HepG2 (cell line): ENCODE data around the gene RNH1. TPM values are rescaled to one million over a fixed set of nuclear protein-coding genes. Genes with fewer than 3 reads are reported as not detected.

ENCODE experiments used
- ARNTL ChIP-seq: sonication (generic); formaldehyde crosslinking; IDR thresholded peaks from 2 replicates; pipeline ENCODE4 v1.4.0; 2020; ENCODE audit warnings: mild to moderate bottlenecking, missing genetic modification reagents
- FOXK1 ChIP-seq: sonication (generic); formaldehyde crosslinking; IDR thresholded peaks from 2 replicates; pipeline ENCODE4 v1.4.0; 2020; ENCODE audit warnings: low read depth, missing genetic modification reagents, borderline replicate concordance
- HDAC1 ChIP-seq: sonication (generic); formaldehyde crosslinking; IDR thresholded peaks from 2 replicates; pipeline ENCODE4 v1.5.1; 2020; ENCODE audit warnings: mild to moderate bottlenecking, missing genetic modification reagents
- LCORL ChIP-seq, 2 experiments: fragments of 450-650 bp in 1 of 2; sonication (generic) in 1 of 2; formaldehyde crosslinking in 1 of 2; IDR thresholded peaks; 2 replicates each; pipeline versions ENCODE4 v1.5.0 to v1.6.1; 2017 to 2020; ENCODE audit warnings: antibody characterized with exemption in 1 of 2, missing genetic modification reagents in 1 of 2
- MED1 ChIP-seq: sonication (generic); formaldehyde crosslinking; IDR thresholded peaks from 2 replicates; pipeline ENCODE4 v1.4.0; 2020; ENCODE audit warnings: missing genetic modification reagents
- MED13 ChIP-seq: sonication (generic); formaldehyde crosslinking; IDR thresholded peaks from 2 replicates; pipeline ENCODE4 v1.5.0; 2020; ENCODE audit warnings: missing genetic modification reagents
- MXD4 ChIP-seq: IDR thresholded peaks from 2 replicates; pipeline ENCODE4 v1.6.1; 2016; ENCODE audit warnings: mild to moderate bottlenecking, missing biosample characterization, missing genetic modification reagents
- NFYB ChIP-seq: sonication (generic); formaldehyde crosslinking; IDR thresholded peaks from 2 replicates; pipeline ENCODE4 v1.4.0; 2020; ENCODE audit warnings: missing genetic modification reagents
- POGZ ChIP-seq: sonication (generic); formaldehyde crosslinking; IDR thresholded peaks from 2 replicates; pipeline ENCODE4 v1.4.0; 2020; ENCODE audit warnings: mild to moderate bottlenecking, missing genetic modification reagents
- SOX6 ChIP-seq, 2 experiments: fragments of 450-650 bp in 1 of 2; sonication (generic) in 1 of 2; formaldehyde crosslinking in 1 of 2; IDR thresholded peaks; 2 replicates each; pipeline versions ENCODE4 v1.4.0 to v1.6.1; 2017 to 2020; ENCODE audit warnings: antibody characterized with exemption in 1 of 2, mild to moderate bottlenecking in 1 of 2, missing genetic modification reagents in 1 of 2
- ZFX ChIP-seq: sonication (generic); formaldehyde crosslinking; IDR thresholded peaks from 2 replicates; pipeline ENCODE4 v1.4.0; 2020; ENCODE audit warnings: mild to moderate bottlenecking, low read depth, missing genetic modification reagents, moderate library complexity
- ZIK1 ChIP-seq: sonication (generic); formaldehyde crosslinking; IDR thresholded peaks from 2 replicates; pipeline ENCODE4 v1.5.0; 2020; ENCODE audit warnings: mild to moderate bottlenecking, low read depth, missing genetic modification reagents, borderline replicate concordance
- ZNF138 ChIP-seq: sonication (generic); formaldehyde crosslinking; IDR thresholded peaks from 2 replicates; pipeline ENCODE4 v1.5.0; 2020; ENCODE audit warnings: mild to moderate bottlenecking, low read depth, missing genetic modification reagents
- ZNF629 ChIP-seq: sonication (generic); formaldehyde crosslinking; conservative IDR thresholded peaks from 2 replicates; pipeline ENCODE4 v1.5.0; 2020; ENCODE audit warnings: missing genetic modification reagents
- ZNF703 ChIP-seq: sonication (generic); formaldehyde crosslinking; IDR thresholded peaks from 2 replicates; pipeline ENCODE4 v1.5.1; 2020; ENCODE audit warnings: missing genetic modification reagents, mild to moderate bottlenecking, moderate library complexity, borderline replicate concordance
- ZNF749 ChIP-seq: sonication (generic); formaldehyde crosslinking; IDR thresholded peaks from 2 replicates; pipeline ENCODE4 v1.8.0; 2022; ENCODE audit warnings: mild to moderate bottlenecking, missing genetic modification reagents, moderate library complexity, borderline replicate concordance
- ZNF773 ChIP-seq: sonication (generic); formaldehyde crosslinking; IDR thresholded peaks from 2 replicates; pipeline ENCODE4 v1.4.0; 2020; ENCODE audit warnings: missing genetic modification reagents, borderline replicate concordance
- ZSCAN31 ChIP-seq: sonication (generic); formaldehyde crosslinking; IDR thresholded peaks from 2 replicates; pipeline ENCODE4 v1.5.0; 2020; ENCODE audit warnings: low read depth, mild to moderate bottlenecking, missing genetic modification reagents
- polyA plus RNA-seq, 8 experiments: library from polyadenylated mRNA; depleted of rRNA in 3 of 8; stranded (reverse) in 7 of 8; unstranded in 1 of 8; fragments of >200 nt; fragmentation: Illumina TruSeq in 4 of 8; extraction: Trizol in 4 of 8; gene quantifications; 2 replicates each; pipeline versions ENCODE4 v1.2.1 to v1.2.3, GENCODE V29; 2011 to 2016; ENCODE audit warnings: low read depth in 4 of 8, missing spikeins in 1 of 8, mixed read lengths in 1 of 8; ENCODE audit not compliant: insufficient read depth in 1 of 8
- total RNA-seq, 5 experiments: library from RNA; depleted of rRNA; stranded (reverse); fragments of >200 nt; fragmentation: Illumina TruSeq; extraction: Trizol; gene quantifications; 2 replicates each; pipeline ENCODE4 v1.2.3, GENCODE V29; 2016; ENCODE audit warnings: low read depth in 1 of 5
- TF ChIP-seq, protein P1 (sequence below): sonication (generic); formaldehyde crosslinking; IDR thresholded peaks from 2 replicates; pipeline ENCODE4 v1.4.0; 2020; ENCODE audit warnings: missing genetic modification reagents
- TF ChIP-seq, protein P2 (sequence below): sonication (generic); formaldehyde crosslinking; IDR thresholded peaks from 2 replicates; pipeline ENCODE4 v1.4.0; 2020; ENCODE audit warnings: mild to moderate bottlenecking, missing genetic modification reagents
- TF ChIP-seq, protein P3 (sequence below): sonication (generic); formaldehyde crosslinking; conservative IDR thresholded peaks from 2 replicates; pipeline ENCODE4 v1.4.0; 2020; ENCODE audit warnings: missing genetic modification reagents
- TF ChIP-seq, protein P4 (sequence below): sonication (generic); formaldehyde crosslinking; IDR thresholded peaks from 2 replicates; pipeline ENCODE4 v1.4.0; 2020; ENCODE audit warnings: missing genetic modification reagents
- TF ChIP-seq, protein P5 (sequence below): IDR thresholded peaks from 2 replicates; pipeline ENCODE4 v1.6.1; 2018; ENCODE audit warnings: missing genetic modification reagents, mild to moderate bottlenecking, missing compliant biosample characterization

RNH1 gene
- total and polyA plus RNA-seq, 2 of the 13 experiments (the other 11 are each of a cell fraction or from before 2014, with no cell fraction given): 36.0 to 74.1 TPM

- peak; percentile 90 for TF ChIP-seq ARNTL
- TF ChIP-seq HDAC1 (CRISPR knock-in tag): peak; percentile 93
- TF ChIP-seq MED1: peak; percentile 67
- peak; percentile 82; the same call in 1 of the 2 replicates for TF ChIP-seq ZSCAN31 (CRISPR knock-in tag)
- TF ChIP-seq ZNF749 (CRISPR knock-in tag): 0 out of 2 replicates have a peak, but pooled peaks have one; percentile 69
- peak; percentile 14; the same call in 1 of the 2 replicates for TF ChIP-seq NFYB
- TF ChIP-seq ZNF138: 0 out of 2 replicates have a peak, but pooled peaks have one; percentile 43
- TF ChIP-seq, protein P1, sequence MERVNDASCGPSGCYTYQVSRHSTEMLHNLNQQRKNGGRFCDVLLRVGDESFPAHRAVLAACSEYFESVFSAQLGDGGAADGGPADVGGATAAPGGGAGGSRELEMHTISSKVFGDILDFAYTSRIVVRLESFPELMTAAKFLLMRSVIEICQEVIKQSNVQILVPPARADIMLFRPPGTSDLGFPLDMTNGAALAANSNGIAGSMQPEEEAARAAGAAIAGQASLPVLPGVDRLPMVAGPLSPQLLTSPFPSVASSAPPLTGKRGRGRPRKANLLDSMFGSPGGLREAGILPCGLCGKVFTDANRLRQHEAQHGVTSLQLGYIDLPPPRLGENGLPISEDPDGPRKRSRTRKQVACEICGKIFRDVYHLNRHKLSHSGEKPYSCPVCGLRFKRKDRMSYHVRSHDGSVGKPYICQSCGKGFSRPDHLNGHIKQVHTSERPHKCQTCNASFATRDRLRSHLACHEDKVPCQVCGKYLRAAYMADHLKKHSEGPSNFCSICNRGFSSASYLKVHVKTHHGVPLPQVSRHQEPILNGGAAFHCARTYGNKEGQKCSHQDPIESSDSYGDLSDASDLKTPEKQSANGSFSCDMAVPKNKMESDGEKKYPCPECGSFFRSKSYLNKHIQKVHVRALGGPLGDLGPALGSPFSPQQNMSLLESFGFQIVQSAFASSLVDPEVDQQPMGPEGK (CRISPR knock-in tag): peak; percentile 39
- TF ChIP-seq, protein P2, sequence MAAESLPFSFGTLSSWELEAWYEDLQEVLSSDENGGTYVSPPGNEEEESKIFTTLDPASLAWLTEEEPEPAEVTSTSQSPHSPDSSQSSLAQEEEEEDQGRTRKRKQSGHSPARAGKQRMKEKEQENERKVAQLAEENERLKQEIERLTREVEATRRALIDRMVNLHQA (CRISPR knock-in tag): no peak
- peak; percentile 75 for TF ChIP-seq ZIK1 (CRISPR knock-in tag)
- peak; percentile 90 for TF ChIP-seq MED13
- peak; percentile 49; the same call in 1 of the 2 replicates for TF ChIP-seq ZNF773 (CRISPR knock-in tag)
- TF ChIP-seq, protein P3, sequence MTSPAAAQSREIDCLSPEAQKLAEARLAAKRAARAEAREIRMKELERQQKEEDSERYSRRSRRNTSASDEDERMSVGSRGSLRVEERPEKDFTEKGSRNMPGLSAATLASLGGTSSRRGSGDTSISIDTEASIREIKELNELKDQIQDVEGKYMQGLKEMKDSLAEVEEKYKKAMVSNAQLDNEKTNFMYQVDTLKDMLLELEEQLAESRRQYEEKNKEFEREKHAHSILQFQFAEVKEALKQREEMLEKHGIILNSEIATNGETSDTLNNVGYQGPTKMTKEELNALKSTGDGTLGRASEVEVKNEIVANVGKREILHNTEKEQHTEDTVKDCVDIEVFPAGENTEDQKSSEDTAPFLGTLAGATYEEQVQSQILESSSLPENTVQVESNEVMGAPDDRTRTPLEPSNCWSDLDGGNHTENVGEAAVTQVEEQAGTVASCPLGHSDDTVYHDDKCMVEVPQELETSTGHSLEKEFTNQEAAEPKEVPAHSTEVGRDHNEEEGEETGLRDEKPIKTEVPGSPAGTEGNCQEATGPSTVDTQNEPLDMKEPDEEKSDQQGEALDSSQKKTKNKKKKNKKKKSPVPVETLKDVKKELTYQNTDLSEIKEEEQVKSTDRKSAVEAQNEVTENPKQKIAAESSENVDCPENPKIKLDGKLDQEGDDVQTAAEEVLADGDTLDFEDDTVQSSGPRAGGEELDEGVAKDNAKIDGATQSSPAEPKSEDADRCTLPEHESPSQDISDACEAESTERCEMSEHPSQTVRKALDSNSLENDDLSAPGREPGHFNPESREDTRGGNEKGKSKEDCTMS: no peak
- TF ChIP-seq LCORL (IDR thresholded peaks at IDR 0.05): no peak
- TF ChIP-seq LCORL (CRISPR knock-in tag; IDR thresholded peaks at IDR 0.05): peak; percentile 51
- peak; percentile 95 for TF ChIP-seq MXD4
- TF ChIP-seq, protein P4, sequence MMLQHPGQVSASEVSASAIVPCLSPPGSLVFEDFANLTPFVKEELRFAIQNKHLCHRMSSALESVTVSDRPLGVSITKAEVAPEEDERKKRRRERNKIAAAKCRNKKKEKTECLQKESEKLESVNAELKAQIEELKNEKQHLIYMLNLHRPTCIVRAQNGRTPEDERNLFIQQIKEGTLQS (CRISPR knock-in tag): no peak
- no peak for TF ChIP-seq ZNF703 (CRISPR knock-in tag)
- TF ChIP-seq, protein P5, sequence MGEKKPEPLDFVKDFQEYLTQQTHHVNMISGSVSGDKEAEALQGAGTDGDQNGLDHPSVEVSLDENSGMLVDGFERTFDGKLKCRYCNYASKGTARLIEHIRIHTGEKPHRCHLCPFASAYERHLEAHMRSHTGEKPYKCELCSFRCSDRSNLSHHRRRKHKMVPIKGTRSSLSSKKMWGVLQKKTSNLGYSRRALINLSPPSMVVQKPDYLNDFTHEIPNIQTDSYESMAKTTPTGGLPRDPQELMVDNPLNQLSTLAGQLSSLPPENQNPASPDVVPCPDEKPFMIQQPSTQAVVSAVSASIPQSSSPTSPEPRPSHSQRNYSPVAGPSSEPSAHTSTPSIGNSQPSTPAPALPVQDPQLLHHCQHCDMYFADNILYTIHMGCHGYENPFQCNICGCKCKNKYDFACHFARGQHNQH (CRISPR knock-in tag): 0 out of 2 replicates have a peak, but pooled peaks have one; percentile 14
- TF ChIP-seq ZNF629 (CRISPR knock-in tag): peak; percentile 34; the same call in 1 of the 2 replicates
- TF ChIP-seq SOX6 (IDR thresholded peaks at IDR 0.05): no peak
- peak; percentile 69 for TF ChIP-seq SOX6 (CRISPR knock-in tag; IDR thresholded peaks at IDR 0.05)
- TF ChIP-seq ZFX (CRISPR knock-in tag): no peak; the same call in 1 of the 2 replicates
- TF ChIP-seq POGZ (CRISPR knock-in tag): peak; percentile 51; the same call in 1 of the 2 replicates
- TF ChIP-seq FOXK1: peak; percentile 69; the same call in 1 of the 2 replicates
These were observed 626 bp downstream of the RNH1 start (continued) for GRCh38 chr11:506238-506994.
